ENCODE measurements around the gene DLGAP3. TPM values are rescaled to one million over a fixed set of nuclear protein-coding genes. Genes with fewer than 3 reads are reported as not detected.
"Not testable (repeated sequence)": the region's sequence is repeated elsewhere in the genome, so short reads cannot be mapped to it uniquely, and the experiment has no call there.

The DLGAP3 gene, protein sequence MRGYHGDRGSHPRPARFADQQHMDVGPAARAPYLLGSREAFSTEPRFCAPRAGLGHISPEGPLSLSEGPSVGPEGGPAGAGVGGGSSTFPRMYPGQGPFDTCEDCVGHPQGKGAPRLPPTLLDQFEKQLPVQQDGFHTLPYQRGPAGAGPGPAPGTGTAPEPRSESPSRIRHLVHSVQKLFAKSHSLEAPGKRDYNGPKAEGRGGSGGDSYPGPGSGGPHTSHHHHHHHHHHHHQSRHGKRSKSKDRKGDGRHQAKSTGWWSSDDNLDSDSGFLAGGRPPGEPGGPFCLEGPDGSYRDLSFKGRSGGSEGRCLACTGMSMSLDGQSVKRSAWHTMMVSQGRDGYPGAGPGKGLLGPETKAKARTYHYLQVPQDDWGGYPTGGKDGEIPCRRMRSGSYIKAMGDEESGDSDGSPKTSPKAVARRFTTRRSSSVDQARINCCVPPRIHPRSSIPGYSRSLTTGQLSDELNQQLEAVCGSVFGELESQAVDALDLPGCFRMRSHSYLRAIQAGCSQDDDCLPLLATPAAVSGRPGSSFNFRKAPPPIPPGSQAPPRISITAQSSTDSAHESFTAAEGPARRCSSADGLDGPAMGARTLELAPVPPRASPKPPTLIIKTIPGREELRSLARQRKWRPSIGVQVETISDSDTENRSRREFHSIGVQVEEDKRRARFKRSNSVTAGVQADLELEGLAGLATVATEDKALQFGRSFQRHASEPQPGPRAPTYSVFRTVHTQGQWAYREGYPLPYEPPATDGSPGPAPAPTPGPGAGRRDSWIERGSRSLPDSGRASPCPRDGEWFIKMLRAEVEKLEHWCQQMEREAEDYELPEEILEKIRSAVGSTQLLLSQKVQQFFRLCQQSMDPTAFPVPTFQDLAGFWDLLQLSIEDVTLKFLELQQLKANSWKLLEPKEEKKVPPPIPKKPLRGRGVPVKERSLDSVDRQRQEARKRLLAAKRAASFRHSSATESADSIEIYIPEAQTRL
- total RNA-seq (2014; rRNA removed; shearing (Covaris generic)), result 3.1 and 4.5 TPM in 2 replicates

DNA sequence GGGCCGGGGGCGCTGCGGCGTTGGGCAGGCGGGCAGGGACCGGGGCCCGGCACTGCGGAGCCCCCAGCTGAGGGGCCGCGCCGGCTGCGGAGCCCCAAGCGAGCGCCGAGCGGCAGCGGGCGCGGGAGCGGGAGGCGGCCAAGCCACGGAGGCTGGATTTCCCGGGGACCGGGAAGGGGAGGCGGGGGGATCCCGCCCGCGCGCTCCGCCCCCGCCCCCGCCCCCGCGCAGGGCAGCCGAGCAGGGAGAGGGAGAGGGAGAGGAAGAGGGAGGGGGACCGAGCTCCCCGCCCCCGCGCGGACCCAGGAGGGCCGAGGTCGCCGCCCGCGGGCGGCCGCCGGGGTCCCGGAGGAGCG, at the start of gene DLGAP3:
TSS of gene DLGAP3 (minus strand) at position 154 of the 356 bp plus-strand sequence. CDS start 24,267 bp downstream, outside the sequence.
- DNase-seq (ENCODE audit: low spot score), result peak; percentile 69
- in situ Hi-C loops (cut with HindIII; ENCODE audit: low sequenced_read_pairs), result no loop called here

DNA sequence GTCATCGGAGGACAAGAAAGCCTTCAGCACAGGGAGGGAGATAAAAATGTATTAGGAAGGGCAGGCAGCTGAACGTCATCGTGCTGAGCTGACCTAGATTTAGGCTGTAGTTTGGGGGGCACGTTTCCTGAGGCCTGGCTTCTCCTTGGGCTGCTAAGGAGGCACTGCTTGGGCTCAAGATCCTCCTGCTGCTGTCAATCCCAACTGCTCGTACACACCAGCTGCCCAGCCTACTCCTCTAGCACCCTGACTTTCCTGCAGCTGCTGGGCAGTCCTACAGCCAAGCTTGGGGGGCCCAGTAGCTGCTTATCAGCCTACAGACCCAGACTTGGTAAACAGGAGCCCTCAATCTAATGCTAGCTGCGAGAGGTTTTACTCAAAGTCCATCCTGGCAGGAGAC, 49.5 kb upstream of the DLGAP3 start:
- in situ Hi-C loops (cut with HindIII; ENCODE audit: low sequenced_read_pairs), result no loop called here
- no peak for DNase-seq (ENCODE audit: low spot score)

DNA sequence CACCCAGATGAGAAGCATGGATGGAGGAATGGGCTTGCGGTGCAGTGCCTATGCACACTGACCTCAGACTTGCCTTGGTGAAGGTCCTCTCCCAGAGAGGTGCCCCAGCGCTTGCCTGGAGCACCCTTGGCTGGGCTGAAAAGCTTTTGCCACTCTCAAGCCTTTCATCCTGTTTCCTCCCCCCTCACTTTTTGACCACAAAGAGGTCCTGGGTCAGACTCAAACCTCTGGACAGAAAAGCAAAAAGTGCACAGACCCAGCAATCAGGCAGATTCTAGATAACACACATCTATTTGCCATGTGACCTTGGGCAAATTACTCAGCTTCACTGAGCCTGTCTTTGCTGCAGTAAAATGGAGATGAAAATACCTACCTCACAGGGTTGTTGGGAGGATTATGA, 48.4 kb upstream of the DLGAP3 start:
- peak; percentile 12 for DNase-seq (ENCODE audit: low spot score)
- in situ Hi-C loops (cut with HindIII; ENCODE audit: low sequenced_read_pairs), result no loop called here

DNA sequence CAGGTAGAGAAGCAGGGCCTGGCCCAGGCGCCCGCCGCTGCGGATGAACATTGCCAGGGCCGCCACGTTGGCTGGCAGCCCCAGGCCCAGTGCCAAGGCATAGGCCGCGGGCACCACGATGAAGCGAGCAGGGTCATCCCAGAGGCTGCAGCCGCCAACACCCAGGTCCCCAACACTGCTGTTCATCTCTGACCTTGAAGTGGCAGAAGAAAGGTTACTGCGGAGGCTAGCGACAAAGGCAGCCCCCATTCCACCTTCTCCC, 47.7 kb upstream of the DLGAP3 start:
- DNase-seq (ENCODE audit: low spot score), result peak; percentile 26
- in situ Hi-C loops (cut with HindIII; ENCODE audit: low sequenced_read_pairs), result no loop called here

DNA sequence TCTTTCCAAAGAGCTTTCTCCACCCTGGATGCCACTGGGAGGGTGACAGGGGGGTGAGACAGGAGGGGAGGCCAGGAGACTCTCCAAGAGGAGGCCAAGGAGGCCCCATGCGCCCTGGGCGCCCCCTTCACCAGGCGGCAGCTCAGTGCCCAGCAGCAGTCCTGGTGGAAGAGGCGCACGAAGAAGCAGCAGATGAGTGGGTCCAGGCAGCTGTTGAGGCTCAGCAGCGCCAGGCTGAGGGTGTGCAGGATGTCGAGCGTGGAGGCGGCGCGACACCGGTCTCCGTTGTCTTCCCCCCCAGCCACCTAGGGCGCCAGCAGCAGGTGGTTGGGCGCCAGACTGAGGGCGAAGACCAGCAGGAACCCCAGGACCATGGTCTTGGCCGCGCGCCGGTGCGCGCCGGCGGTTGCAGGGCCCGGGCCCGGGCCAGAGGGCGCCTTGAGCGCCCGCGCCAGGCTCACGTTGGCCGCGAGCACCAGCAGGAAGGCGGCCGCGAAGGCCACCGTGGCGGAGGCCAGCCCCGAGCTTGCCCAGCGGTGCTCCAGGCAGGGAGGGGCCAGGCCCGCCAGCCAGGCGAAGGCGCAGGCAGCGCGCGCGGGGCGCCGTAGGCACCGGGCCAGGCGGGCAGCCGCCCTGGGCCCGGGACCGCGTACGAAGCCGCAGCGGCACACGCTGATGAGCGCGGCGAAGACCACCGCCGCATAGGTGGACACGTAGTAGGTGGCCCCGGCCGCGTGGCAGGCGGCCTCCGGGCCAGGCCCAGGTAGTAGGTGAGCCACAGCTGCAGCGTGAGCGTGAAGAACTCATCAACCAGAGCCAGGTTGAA, 47.1 kb upstream of the DLGAP3 start:
- in situ Hi-C loops (cut with HindIII; ENCODE audit: low sequenced_read_pairs), result no loop called here
- peak; percentile 16 for DNase-seq (ENCODE audit: low spot score)

DNA sequence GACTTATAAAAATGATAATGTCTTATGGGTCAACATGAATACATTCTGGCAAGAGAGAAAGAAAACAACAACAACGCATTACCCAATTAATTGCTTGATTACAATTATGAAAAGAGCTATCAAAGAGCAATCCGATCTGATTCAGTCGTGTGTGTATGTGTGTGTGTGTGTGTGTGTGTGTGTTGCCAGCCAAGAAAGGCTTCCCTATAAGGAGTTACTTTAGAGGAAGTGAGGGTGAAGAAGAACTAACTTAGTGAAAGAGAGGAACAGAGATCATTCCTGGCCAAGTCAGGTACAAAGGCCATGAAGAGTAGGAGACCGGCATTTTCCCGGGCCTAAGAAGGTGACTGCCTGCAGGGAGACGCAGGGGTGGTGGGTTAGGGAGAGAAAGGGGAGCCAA, 46.3 kb upstream of the DLGAP3 start:
- in situ Hi-C loops (cut with HindIII; ENCODE audit: low sequenced_read_pairs), result no loop called here
- DNase-seq (ENCODE audit: low spot score), result no peak

DNA sequence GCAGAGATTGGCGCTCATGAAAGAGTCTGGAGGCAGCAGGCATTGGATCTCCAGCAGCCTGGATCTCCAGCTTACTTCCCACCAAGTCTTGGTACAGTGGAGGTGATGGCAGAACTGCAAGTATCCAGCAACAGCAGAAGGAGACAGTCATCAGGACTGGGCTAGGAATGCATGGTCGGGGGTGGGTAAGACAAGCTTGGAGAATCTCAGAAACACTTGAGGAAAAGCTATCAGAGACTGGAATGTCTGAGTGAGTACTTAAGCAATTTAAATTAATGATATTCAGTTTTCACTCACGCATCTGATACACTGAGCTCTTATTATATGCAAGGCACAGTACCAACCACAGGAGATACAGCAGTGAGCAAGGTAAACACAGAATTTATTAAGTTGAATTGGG, 45.9 kb upstream of the DLGAP3 start:
- DNase-seq (ENCODE audit: low spot score), result no peak
- in situ Hi-C loops (cut with HindIII; ENCODE audit: low sequenced_read_pairs), result no loop called here

DNA sequence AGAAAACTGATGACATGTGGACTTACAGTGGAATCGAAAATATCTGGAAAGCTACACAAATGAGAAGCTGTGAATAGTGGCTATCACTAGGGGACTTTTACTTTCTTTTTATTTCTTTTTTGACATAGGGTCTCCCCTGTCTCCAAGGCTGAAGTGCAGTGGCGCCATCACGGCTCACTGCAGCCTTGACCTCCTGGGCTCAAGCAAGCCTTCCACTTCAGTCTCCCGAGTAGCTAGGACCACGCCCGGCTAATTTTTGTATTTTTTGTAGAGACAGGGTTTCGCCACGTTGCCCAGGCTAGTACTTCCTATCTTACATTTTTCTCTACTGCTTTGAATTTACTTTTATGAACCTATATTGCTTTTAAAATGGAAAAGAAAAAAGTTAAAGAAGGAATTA, 45.2 kb upstream of the DLGAP3 start:
- no peak for DNase-seq (ENCODE audit: low spot score)
- in situ Hi-C loops (cut with HindIII; ENCODE audit: low sequenced_read_pairs), result no loop called here

DNA sequence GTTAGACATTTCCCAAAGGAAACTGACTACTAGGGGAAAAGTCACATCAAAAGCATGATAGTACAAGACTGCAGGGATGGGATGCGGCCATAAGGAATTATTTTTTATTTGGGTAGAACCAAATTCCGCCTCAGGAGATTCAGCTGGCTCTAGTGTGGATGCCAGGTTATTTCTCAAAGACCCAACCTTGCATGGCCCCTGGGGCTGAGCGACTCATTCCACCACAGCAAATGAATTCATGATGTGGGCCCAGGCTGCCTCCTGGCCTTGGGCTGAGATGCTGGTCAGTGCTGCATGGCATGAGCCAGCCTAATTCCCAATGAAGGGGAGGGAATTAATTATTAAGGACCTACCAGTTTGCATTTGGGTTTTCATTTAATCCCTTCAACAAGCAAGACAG, 43.9 kb upstream of the DLGAP3 start:
- no peak for DNase-seq (ENCODE audit: low spot score)
- in situ Hi-C loops (cut with HindIII; ENCODE audit: low sequenced_read_pairs), result no loop called here

DNA sequence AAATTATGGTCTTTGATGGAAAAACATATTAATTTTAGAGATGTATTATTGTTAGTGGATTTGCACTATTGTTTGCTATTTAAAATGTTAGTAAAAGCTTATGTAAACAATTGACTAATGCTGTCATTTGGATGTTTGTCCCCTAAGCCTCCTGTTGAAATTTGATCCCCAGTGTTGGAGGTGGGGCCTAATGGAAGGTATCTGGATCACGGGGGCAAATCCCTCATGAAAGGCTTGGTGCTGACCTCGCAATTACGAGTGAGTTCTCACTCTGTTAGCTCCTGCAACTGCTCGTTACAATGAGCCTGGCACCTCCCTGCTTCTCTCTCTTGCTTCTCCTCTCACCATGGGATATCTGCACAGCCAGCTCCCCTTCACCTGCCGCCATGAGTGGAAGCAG, 41.4 kb upstream of the DLGAP3 start:
- DNase-seq (ENCODE audit: low spot score), result no peak
- in situ Hi-C loops (cut with HindIII; ENCODE audit: low sequenced_read_pairs), result no loop called here

DNA sequence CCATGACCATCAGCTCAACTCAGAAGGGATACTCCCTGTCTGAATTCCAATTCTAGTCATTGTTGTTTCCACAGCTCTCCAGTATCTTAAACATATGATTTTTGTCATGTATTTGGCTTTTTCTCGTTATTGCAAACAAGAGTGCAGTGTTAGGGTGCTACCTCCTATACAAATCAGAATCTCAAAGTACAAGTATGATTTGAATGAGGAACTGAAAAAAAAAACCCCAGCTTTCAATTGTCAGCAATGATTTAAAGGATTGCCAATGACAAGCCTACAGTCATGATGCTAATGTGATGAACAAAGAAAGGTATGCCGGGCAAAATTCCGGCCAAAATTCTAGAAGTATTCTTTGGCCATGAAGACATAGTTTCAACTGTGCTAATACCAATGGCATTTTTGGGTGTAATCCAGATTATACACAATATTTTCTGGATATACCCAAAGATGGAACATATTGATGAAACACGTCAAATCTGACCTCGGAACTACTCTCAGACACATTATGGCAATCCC, 40.8 kb upstream of the DLGAP3 start:
- no peak for DNase-seq (ENCODE audit: low spot score)
- in situ Hi-C loops (cut with HindIII; ENCODE audit: low sequenced_read_pairs), result no loop called here

DNA sequence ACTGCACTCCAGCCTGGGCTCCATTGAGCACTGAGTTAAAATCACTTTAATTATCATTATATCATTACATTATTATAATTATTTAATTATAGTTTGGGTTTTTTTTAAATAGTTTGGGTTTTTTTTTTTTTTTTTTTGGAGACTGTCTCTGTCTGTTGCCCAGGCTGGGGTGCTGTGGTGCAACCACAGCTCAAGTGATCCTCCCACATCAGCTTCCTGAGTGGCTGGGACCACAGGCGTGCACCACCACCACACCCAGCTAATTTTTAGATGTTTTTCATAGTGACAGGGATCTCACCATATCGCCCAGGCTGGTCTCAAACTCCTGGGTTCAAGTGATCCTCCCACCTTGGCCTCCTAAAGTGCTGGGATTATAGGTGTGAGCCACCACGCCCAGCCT, 38.8 kb upstream of the DLGAP3 start:
- in situ Hi-C loops (cut with HindIII; ENCODE audit: low sequenced_read_pairs), result not testable (repeated sequence)

DNA sequence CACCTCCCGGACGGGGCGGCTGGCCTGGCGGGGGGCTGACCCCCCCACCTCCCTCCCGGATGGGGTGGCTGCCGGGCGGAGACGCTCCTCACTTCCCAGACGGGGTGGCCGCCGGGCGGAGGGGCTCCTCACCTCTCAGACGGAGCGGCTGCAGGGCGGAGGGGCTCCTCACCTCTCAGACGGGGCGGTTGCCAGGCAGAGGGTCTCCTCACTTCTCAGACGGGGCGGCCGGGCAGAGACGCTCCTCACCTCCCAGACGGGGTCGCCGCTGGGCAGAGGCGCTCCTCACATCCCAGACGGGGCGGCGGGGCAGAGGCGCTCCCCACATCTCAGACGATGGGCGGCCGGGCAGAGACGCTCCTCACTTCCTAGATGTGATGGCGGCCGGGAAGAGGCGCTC, 38.2 kb upstream of the DLGAP3 start:
- in situ Hi-C loops (cut with HindIII; ENCODE audit: low sequenced_read_pairs); DNase-seq (ENCODE audit: low spot score): not testable (repeated sequence)

More for the DNA sequence above, 38.8 kb upstream of the DLGAP3 start:
- not testable (repeated sequence) for DNase-seq (ENCODE audit: low spot score)

DNA sequence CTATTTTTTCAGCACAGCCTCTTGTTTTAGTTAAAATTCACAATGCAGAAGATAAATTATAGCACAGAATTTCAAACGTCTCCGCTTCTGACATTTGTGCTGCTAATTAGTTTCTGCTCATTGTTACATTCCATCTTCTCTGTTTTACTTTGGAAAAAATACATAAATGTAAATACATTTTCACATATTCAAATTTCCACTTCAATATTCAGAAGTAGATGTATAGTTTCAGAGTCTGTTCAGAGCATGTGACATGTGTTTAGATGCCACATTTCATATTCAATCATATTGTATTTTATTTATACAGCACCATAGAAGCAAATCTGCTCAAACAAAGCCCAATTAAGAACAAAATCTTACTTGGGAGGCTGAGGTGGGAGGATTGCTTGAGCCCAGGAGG, 36.1 kb upstream of the DLGAP3 start:
- DNase-seq (ENCODE audit: low spot score), result no peak
- in situ Hi-C loops (cut with HindIII; ENCODE audit: low sequenced_read_pairs), result no loop called here

DNA sequence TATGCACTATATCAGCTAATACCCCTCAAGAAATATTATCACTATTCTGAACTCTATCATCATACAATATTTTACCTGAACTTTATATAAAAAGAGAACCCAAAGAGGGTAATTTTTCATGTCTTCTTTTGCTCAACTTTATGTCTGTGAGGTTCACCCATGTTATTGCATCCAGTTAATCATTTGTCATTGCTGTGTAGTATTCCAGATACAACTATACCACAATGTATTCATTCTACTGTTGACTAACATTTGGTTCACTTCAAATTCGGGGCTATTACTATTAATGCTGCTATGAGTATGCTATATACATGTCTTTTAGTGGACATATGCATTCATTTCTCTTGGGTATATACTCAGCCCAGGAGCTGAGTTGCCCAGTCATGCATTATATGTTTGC, 21.0 kb upstream of the DLGAP3 start:
- no peak for DNase-seq (ENCODE audit: low spot score)
- in situ Hi-C loops (cut with HindIII; ENCODE audit: low sequenced_read_pairs), result no loop called here

DNA sequence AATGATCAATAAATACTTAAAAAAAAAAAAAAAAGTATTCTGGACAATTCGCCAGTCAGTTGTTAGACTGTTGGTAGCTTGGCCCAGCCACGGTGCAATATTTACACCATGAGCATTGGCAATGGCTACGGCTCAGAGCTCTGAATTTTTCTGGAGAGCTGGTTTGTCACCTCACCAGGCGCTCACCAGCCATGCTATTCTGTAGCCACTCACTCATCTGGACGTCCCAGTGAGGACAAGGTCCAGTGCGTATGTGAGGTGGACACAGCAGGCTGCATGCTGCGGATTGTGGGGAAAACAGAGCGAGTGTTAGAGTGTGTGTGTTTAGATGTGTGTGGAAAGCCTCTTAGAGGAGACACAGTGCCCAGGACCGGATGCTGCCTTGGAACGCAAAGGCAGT, 19.3 kb upstream of the DLGAP3 start:
- DNase-seq (ENCODE audit: low spot score), result not testable (repeated sequence)

DNA sequence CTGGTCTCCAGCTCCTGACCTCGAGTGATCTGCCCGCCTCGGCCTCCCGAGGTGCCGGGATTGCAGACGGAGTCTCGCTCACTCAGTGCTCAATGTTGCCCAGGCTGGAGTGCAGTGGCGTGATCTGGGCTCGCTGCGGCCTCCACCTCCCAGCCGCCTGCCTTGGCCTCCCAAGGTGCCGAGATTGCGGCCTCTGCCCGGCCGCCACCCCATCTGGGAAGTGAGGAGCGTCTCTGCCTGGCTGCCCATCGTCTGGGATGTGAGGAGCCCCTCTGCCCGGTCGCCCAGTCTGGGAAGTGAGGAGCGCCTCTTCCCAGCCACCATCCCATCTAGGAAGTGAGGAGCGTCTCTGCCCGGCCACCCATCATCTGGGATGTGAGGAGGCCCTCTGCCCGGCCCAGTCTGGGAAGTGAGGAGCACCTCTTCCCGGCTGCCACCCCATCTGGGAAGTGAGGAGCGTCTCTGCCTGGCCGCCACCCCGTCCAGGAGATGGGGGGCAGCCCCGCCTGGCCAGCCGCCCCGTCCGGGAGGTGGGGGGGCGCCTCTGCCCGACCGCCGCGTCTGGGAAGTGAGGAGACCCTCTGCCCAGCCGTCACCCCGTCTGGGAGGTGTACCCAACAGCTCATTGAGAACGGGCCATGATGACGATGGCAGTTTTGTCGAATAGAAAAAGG, 18.3 kb upstream of the DLGAP3 start:
- DNase-seq (ENCODE audit: low spot score); in situ Hi-C loops (cut with HindIII; ENCODE audit: low sequenced_read_pairs): not testable (repeated sequence)

More for the DNA sequence above, 19.3 kb upstream of the DLGAP3 start:
- in situ Hi-C loops (cut with HindIII; ENCODE audit: low sequenced_read_pairs), result not testable (repeated sequence)

DNA sequence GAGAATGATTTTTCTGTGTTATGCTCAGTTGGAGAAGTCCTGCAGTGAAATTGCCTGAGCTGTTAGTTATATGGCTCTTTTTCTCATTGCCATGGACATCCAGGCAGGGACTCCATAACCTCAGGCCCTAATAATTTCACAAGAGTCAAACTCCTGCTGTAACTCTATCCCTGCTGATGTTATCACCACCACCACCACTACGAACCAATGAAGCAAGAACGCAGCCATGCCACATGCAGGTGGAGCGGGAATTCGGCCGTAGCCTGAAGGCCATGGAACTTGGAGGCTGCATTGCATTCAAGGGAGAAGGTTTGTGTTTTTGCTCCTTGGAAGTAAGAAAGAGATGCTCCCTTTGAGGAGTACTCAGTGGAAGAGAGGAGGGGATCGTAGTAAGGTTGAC, 16.8 kb upstream of the DLGAP3 start:
- in situ Hi-C loops (cut with HindIII; ENCODE audit: low sequenced_read_pairs), result no loop called here
- no peak for DNase-seq (ENCODE audit: low spot score)

DNA sequence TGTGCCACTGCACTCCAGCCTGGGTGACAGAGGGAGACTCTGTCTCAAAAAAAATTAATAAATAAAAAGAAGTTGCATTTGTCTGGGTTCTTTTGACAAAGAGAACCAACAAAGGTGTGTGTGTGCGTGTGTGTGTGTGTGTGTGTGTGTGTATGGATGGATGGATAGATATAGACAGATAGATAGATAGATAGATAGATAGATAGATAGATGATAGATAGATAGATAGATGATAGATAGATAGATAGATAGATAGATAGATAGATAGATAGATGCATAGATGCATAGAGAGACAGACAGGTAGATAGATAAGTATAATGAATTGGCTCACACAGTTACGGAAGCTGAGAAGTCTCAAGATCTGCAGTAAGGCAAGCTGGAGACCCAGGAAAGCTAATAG, 12.3 kb upstream of the DLGAP3 start:
- DNase-seq (ENCODE audit: low spot score); in situ Hi-C loops (cut with HindIII; ENCODE audit: low sequenced_read_pairs): not testable (repeated sequence)

Measured in G401 (cell line).